NB4 (cell line): ENCODE measurements around the gene MMS19.

Experiments used
- DNase-seq: peaks from one replicate; pipeline ENCODE4 v3.0.0; 2010; ENCODE audit warnings: low read depth
- H3K4me3 ChIP-seq: one replicate; pipeline ENCODE4 v1.5.1; 2011; ENCODE audit warnings: mild to moderate bottlenecking, low read depth, low read length, moderate library complexity
- CTCF ChIP-seq: IDR thresholded peaks from one replicate; pipeline ENCODE4 v1.5.1; 2012; ENCODE audit warnings: low read depth, low read length
- MAX ChIP-seq: IDR thresholded peaks from 2 replicates; pipeline ENCODE4 v1.6.1; 2011; ENCODE audit warnings: low read depth, low read length
- MYC ChIP-seq: IDR thresholded peaks from 2 replicates; pipeline ENCODE4 v1.6.1; 2011; ENCODE audit warnings: low read depth, low read length
- POLR2A ChIP-seq: IDR thresholded peaks from 2 replicates; pipeline ENCODE4 v1.6.1; 2011; ENCODE audit warnings: mild to moderate bottlenecking; ENCODE audit not compliant: insufficient read length; ENCODE audit errors: extremely low read depth

Gene MMS19

GRCh38 chr10:97464226-97464625 lies 34.0 kb downstream of the MMS19 start:
- TF ChIP-seq CTCF (no peak), MAX (no peak)
- DNase-seq: no peak
- no peak overlapping the region for H3K4me3 ChIP-seq

- TF ChIP-seq CTCF (peak; percentile 90), MYC (no peak)
- no peak overlapping the region for H3K4me3 ChIP-seq
- peak; percentile 61 for DNase-seq
Observed at GRCh38 chr10:97463363-97464132, 34.7 kb downstream of the MMS19 start.

GRCh38 chr10:97462309-97462708 lies 35.9 kb downstream of the MMS19 start:
- TF ChIP-seq POLR2A: no peak
- no peak for TF ChIP-seq CTCF
- TF ChIP-seq MYC: no peak
- no peak for TF ChIP-seq MAX
- DNase-seq: no peak
- no peak overlapping the region for H3K4me3 ChIP-seq

GRCh38 chr10:97459933-97460332 lies 38.3 kb downstream of the MMS19 start:
- DNase-seq: no peak
- TF ChIP-seq CTCF: no peak
- no peak for TF ChIP-seq MYC
- no peak for TF ChIP-seq MAX
- TF ChIP-seq POLR2A: no peak
- no peak overlapping the region for H3K4me3 ChIP-seq

- no peak for TF ChIP-seq CTCF
- no peak for TF ChIP-seq MAX
- no peak for TF ChIP-seq POLR2A
- TF ChIP-seq MYC: no peak
- no peak overlapping the region for H3K4me3 ChIP-seq
- DNase-seq: no peak
Observed at GRCh38 chr10:97459111-97459510, 39.1 kb downstream of the MMS19 start.

- H3K4me3 ChIP-seq: no peak overlapping the region
- no peak for DNase-seq
- TF ChIP-seq MYC (no peak), CTCF (no peak), MAX (no peak), POLR2A (no peak)
Observed at GRCh38 chr10:97456686-97457065, 41.5 kb downstream of the MMS19 start.
